HG02610 (cell line): ENCODE measurements around the gene OR13C8.
"Not testable (repeated sequence)": the region's sequence is repeated elsewhere in the genome, so short reads cannot be mapped to it uniquely, and the experiment has no call there.

Experiments used
- ATAC-seq: cut with Tn5 transposase; IDR thresholded peaks from one replicate; pipeline ENCODE4 v1.9.1; 2021; ENCODE audit warnings: mild to moderate bottlenecking, moderate library complexity; ENCODE audit not compliant: unreplicated experiment

Gene OR13C8, protein sequence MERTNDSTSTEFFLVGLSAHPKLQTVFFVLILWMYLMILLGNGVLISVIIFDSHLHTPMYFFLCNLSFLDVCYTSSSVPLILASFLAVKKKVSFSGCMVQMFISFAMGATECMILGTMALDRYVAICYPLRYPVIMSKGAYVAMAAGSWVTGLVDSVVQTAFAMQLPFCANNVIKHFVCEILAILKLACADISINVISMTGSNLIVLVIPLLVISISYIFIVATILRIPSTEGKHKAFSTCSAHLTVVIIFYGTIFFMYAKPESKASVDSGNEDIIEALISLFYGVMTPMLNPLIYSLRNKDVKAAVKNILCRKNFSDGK

DNA sequence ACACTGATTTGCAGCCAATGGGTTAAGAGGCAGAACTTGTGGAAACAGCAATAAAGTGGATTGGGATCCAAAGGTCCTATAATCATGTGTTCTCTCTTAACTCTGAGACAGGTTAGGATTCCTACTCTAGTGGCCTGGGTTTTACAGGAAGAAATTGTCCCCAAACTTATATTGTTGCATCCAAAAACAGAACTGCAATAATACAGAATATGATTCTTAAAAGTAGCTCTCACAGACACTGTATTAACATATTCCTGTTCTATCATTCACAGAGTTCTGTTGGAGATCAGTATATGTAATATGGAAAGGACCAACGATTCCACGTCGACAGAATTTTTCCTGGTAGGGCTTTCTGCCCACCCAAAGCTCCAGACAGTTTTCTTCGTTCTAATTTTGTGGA lies at the start of gene OR13C8:
TSS of gene OR13C8 (plus strand) at position 301 of the 400 bp plus-strand sequence. CDS start at position 301, 0 bp downstream.
- ATAC-seq: no peak

DNA sequence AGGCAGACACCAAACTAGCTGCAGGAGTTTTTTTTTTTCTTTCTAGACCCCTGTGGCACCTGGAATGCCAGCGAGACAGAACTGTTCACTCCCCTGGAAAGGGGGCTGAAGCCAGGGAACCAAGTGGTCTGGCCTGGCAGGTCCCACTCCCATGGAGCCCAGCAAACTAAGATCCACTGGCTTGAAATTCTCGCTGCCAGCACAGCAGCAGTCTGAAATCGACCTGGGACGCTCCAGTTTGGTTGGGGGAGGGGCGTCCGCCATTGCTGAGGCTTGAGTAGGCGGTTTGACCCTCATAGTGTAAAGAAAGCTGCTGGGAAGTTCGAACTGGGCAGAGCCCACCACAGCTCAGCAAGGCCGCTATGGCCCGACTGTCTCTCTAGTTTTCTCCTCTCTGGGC lies 48.7 kb upstream of the OR13C8 start:
- ATAC-seq: not testable (repeated sequence)

DNA sequence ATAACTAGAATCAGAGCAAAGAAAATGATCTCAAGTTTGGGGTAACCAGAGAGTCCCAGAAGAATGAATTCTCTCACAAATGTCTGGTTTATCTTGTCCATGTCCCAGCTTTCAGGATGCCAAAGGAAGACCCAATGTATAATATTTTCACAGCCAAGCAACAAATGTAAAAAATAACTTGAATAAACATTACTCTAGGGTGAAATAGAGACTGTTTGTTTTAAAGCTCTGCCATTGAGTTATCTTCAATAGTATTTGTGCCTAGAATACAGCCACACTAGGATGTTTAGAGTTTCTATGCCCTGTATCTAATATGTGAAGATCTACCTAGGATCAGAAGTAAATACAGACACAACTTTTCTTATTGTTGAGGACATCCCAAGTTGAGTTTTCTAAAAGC lies 41.9 kb upstream of the OR13C8 start, which contains the start of gene OR13C4:
TSS of gene OR13C4 (minus strand) at position 101 of the 400 bp plus-strand sequence. CDS start at position 101, 0 bp downstream.
- no peak for ATAC-seq

DNA sequence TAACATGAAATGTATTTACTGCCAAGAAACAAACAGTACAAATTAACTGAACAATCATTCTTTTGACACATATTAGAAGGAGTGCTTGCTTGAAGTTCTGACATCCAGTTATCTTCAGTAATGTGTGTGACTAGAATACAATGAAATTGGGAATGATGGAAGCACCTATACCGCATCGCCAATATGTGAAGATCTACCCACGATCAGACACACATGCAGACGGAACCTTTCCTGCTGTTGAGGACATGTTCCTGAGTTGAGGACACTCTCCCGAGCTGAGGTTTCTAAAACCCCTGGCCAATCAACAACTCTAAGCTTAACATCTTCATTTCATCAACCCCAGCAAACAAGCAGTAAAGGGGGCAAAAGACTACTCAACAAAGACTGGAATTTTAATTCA lies 32.2 kb upstream of the OR13C8 start, which contains the start of gene OR13C3:
TSS of gene OR13C3 (minus strand) at position 101 of the 400 bp plus-strand sequence. CDS start 133 bp downstream, outside the sequence.
- ATAC-seq: no peak

DNA sequence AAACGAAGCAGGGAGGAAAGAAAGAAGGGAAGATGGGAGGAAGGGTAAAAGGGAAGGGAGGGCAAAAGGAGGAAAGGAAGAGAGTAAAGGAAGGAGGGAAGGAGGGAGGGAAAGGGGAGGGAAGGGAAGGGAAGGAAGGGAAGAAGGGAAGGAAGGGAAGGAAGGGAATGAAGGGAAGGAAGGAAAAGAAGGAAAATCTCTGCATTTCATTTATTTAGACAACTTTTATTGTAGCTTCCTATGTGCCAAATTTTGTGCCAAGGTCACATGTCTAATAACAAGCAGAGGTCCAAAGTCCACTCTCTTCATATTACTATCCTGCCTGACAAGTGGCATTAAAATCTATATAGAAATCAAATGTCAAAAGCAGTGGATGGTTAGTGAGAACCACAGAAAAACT lies 29.7 kb upstream of the OR13C8 start:
- no peak for ATAC-seq

DNA sequence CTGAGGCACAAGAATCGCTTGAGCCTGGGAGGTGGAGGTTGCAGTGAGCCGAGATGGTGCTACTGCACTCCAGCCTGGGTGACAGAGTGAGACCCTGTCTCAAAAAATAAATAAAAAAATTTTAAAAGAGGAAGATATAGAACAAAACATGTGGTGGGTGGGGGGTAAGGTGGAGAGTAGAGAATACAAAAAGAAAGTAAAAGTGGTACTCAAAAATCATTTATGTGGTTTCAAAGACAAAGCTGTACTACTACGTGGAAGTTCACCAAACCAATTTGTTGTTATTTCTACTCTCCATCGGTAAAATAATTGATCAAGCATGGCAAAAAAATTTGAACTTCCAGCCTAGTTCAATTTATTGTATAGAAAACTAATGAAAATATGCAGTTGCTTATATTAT lies 24.3 kb upstream of the OR13C8 start:
- ATAC-seq: no peak

DNA sequence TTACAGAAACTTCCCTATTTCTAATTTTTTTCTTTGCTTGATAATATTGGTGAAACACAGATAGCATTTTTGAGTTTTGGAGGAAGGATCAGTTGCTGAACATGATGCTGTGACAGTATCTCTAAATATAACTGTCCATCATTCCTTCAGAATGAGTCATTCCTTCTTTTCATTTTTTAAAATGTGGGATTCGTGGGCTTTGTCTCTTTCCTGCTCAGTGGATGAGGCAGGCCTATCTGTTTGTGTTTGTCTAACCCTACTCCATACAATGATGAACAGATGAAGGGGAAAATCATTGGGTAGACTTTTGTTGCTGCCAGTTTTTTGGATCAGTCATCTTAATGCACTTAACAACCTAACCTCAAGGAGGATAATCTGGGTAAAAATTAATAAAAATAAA lies 15.7 kb upstream of the OR13C8 start:
- ATAC-seq: no peak

DNA sequence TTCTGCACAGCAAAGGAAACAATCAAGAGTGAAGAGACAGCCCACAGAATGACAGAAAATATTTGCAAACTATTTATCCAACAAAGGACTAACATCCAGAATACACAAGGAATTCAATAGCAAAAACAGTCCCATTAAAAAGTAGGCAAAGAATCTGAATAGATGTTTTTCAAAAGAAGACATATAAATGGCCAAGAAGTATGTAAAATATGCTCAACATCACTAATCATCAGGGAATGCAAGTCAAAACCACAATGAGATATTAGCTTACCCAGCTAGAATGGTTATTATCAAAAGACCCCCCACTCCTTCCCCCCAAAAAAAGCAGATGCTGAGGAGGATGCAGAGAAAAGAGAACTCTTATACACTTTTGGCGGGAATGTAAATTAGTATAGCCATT lies 13.4 kb upstream of the OR13C8 start:
- ATAC-seq: no peak

DNA sequence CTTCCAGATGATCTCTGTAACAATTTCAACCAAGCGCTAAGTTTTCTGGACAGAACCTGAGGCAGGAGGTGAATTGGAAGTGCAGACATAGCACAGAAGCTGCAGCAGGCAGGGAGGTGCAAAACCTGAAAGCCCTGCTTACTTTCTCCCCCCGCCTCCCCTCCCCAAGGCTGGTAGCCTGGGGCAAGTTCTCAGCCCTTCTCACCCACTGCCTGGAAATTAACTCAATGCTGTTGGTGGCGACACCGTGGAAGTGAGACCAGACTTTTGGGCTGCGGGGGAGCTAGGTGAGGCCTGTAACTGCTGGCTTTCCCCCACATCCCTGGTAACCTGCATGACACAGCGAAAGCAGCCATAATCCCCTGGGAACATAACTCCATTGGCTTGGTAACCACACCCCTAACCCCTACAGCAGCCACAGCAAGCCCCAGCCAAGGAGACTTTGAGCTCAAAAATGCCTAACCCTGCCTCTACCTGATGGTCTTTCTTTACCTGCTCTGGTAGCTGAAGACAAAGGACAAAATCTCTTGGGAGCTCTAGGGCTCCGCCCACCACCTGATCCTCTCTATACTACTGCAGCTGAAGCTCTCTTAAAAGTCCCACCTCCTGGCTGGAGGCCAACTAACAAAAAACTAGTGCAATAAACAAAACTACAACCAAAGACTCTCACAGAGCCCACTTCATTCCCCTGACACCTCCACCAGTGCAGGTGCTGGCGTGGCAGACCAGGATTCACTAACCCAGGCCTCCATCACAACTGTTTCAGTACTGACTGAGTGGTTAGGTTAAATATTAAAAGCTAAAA lies 11.9 kb upstream of the OR13C8 start:
- ATAC-seq: no peak

DNA sequence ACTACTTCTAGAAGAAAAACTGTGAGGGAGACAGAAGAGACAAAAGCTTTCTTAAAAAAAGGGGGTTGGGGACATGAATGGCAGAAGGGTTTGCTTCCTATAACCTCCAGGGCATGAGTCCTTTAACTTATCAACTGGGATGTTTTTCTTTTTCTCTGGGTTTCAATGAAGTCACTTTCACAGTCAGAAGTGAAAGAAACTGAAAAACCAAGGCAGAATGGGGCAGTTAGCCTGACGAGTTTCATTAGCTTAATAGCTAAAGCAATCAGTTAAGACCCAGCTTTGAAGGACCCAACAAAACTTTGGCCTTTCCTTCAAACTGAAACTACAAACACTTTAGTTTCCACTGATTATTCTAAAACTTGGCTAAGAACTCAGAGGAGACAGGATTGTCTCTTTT lies 4.6 kb upstream of the OR13C8 start:
- ATAC-seq: no peak

DNA sequence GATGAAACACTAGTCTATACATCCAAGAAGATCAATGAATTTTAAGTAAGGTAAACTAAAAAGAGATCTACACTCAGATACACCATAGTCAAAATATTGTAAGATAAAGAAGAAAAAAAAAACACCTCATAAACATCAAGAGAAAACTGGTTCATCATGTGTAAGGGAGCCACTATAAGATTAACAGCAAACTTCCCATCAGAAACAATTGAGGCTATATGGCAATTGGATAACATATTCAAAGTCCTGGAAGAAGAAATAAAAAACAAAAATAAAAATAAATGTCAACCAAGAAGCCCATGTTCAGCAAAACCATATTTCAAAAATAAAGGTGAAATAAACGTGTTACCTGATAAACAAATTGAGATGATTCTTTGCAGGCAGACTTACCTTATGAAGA lies 3.6 kb downstream of the OR13C8 start:
- no peak for ATAC-seq

DNA sequence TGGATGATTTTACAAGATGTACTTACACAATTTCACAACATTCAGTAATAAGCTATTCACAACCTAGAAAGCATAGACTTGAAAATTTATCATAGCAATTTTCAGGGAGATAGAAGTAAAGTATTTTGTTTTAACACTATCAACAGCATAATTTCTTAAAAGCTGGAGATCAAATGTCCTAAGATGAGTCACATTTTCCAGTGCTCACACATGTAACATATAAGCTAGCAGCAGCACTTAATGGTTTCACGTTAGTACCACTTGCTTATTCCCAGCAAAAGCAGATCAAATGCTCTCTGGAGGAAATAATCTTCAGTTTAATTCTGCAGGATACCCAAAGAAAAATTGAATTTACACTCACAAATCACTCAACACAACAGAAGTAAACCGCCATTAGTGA lies 6.5 kb downstream of the OR13C8 start:
- ATAC-seq: no peak

DNA sequence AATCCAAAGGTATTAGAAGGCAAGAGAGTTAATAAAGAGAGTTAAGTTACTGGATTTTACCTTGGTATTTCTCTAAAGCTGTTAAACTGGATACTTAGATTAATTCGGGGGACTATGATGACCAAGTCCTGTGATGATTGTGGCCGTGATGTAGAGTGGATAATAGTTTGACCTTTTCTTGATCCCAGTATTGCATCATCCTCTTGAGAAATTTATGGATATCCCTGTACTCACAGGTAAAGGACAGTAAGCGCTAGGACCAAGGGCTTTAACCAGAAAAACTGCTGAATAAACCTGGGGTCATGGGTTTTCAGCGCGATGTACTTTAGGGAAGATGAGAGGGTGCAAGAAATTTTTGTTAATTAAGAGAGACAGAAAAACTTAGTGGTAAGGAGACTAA lies 8.3 kb downstream of the OR13C8 start:
- ATAC-seq: no peak

DNA sequence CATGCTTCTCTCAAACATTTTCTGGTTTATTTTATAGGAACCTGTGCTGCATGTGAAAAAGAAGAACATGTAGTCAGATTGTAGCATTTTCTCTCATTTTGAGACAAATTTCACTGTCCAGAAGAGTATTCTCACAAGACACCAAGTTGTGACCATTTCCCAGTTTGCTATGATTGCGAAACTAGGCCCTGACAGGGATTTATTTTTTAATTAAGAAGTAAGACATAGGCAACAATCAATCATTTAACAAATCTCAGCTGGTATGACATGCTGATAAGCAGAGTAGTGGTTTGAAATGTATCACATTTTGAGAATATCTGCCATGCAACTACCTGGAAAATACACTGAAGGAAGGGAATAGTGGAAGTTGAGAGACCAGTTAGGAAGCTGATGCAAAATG lies 11.6 kb downstream of the OR13C8 start:
- ATAC-seq: no peak

DNA sequence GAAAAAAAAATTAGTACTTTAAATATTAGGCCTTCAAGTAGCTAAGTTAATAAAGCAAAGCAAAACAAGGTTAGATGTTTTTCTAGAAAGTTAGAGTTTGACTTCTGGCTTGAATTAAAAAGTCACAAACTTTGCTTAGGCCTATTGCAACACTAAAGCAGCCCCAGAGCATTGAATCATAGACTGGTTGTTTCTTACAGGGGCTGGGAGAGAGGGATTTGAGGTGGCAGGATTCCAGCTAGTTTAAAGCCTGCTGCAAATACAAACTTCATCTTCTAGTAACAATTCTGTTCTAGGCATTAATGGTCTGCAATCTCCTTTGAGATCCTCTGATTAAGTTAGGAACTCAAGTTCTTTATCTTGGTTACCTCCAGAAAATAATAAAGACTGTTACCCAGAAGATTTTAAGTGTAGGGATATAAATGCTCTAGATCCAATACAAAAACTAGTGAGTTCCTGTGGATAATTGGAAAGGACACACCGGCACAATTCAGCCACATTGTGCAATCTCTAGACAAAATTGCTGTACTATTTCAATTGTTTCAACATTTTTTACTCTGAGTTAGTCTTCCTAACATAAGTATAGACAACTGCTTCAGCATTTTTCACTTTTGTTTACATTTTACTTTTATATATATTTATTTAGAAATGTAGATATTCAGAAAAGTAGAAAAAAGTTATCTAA lies 17.7 kb downstream of the OR13C8 start:
- ATAC-seq: no peak

DNA sequence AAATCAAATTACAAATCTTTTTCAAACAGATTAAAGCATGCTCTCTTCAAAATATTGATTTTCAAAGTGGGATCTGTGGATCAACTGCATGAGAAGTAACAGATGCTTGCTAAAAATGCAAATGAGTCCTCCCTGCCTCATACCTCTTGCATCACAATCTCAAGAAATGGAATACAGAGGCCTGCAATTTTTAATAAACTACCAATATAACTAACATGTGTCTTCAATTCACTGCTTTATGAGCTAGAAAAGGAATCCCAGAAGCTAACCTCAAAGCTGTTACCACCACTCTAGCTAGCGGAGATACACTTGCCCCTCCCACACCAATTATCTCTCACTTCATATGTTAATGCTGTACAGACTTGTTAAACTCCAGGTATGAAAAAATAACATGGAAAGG lies 20.7 kb downstream of the OR13C8 start:
- ATAC-seq: no peak

DNA sequence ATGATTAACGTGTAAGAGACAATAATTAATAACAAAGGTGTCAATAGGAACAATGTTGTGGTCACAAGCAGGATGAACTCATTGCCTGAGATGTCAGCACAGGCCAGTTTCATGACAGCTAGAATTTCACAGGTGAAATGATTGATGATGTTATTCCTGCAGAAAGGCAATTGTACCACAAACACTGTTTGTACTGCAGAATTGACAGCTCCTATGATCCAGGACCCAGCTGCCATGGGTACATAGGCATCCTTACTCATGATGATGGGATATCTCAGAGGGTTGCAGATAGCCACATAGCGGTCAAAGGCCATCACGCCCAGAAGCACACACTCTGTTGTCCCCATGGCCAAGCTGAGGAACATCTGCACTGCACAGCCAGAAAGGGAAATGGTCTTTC lies 29.8 kb downstream of the OR13C8 start:
- not testable (repeated sequence) for ATAC-seq

DNA sequence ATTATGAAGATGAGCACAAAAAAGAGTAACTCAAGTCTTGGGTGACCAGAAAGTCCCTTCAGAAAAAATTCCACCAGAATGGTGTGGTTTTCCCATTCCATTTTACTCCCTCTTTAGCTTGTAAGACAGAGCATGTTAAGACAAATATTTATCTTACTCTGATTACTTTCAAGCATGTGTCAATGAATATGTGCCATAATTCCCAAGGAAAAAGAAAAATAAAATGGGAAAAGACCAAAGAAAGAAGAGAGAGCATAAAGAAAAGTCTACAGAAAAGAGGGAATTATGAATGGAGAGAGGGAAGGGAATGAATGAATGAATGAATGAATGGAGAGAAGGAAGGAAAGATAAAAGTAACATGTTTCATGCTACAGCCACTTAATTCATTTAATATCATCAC lies 30.3 kb downstream of the OR13C8 start, which contains the start of gene OR13C5:
TSS of gene OR13C5 (minus strand) at position 101 of the 400 bp plus-strand sequence. CDS start at position 101, 0 bp downstream.
- ATAC-seq: not testable (repeated sequence)

DNA sequence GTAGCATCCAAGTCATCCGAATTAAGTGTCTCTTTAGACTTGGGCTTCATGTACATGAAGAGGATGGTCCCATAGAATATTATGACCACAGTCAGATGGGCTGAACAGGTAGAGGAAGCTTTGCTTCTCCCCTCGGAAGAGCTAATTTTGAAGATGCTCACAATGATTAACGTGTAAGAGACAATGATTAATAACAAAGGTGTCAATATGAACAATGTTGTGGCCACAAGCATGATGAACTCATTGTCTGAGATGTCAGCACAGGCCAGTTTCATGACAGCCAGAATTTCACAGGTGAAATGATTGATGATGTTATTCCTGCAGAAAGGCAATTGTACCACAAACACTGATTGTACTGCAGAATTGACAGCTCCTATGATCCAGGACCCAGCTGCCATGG lies 35.8 kb downstream of the OR13C8 start:
- ATAC-seq: no peak

DNA sequence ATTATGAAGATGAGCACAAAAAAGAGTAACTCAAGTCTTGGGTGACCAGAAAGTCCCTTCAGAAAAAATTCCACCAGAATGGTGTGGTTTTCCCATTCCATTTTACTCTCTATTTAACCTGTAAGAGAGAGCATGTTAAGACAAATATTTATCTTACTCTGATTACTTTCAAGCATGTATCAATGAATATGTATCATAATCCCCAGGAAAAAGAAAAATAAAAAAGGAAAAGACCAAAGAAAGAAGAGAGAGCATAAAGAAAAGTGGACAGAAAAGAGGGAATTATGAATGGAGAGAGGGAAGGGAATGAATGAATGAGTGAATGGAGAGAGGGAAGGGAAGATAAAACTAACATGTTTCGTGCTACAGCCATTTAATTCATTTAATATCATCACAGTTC lies 36.6 kb downstream of the OR13C8 start, which contains the start of gene OR13C2:
TSS of gene OR13C2 (minus strand) at position 101 of the 400 bp plus-strand sequence. CDS start at position 101, 0 bp downstream.
- not testable (repeated sequence) for ATAC-seq

DNA sequence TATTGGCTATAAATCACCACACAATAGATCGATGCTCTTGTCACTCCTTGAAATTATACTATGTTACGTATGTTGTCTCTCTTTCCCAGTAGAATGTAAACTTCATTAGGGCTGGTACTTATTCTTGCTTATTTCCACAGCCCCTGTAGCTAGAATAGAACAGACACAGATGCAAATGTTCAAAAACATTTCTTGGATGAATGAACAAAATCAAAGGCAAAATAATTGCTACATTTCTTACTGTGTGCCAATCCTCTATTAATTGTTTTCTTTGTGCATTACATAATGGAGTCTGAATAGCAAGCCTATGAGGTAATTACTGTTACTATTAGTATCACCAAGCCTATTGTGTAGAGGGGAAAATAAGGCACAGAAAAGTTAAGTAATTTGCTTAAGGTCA lies 37.2 kb downstream of the OR13C8 start:
- no peak for ATAC-seq
